ENCODE data around the gene MAP3K5.

Gene MAP3K5

GRCh38 chr6:136611133-136611532 is 181.1 kb downstream of the MAP3K5 start:
- peaks cover 5 to 23% (median 11%) of the 10 kb centered on the region in 3 donors for H3K36me3 ChIP-seq
- no peak for DNase-seq

GRCh38 chr6:136609873-136610706 is 182.2 kb downstream of the MAP3K5 start:
- peaks cover 5 to 23% (median 18%) of the 10 kb centered on the region in 3 donors for H3K36me3 ChIP-seq
- peak; percentile 83 to 84 for DNase-seq
- no peaks in the 10 kb centered on the region for H3K27me3 ChIP-seq
- H3K4me1 ChIP-seq, result peaks cover 0 to 38% (median 21%) of the 10 kb centered on the region in 4 donors
- H3K27ac ChIP-seq, result peak overlapping the region; percentile 71 to 78
- H3K9me3 ChIP-seq, result no peaks in the 10 kb centered on the region
- H3K4me3 ChIP-seq, result no peak overlapping the region
- intact Hi-C loops (cut with DNase I; ENCODE audit: low total_unique reads), result loop anchor here (1.0 kb wide), 1 partner anchor 24 kb away; no protein-coding TSS in a partner anchor
- TF ChIP-seq CTCF (IDR thresholded peaks at IDR 0.05), result no peak

More at GRCh38 chr6:136611133-136611532, 181.1 kb downstream of the MAP3K5 start:
- TF ChIP-seq CTCF (IDR thresholded peaks at IDR 0.05), result no peak
- no peaks in the 10 kb centered on the region for H3K27me3 ChIP-seq
- intact Hi-C loops (cut with DNase I; ENCODE audit: low total_unique reads), result no loop called here
- H3K9me3 ChIP-seq, result no peaks in the 10 kb centered on the region
- H3K4me1 ChIP-seq, result peaks cover 0 to 37% (median 21%) of the 10 kb centered on the region in 4 donors
- H3K27ac ChIP-seq, result peak overlapping the region in 1 of 2 donors; percentile 78
- H3K4me3 ChIP-seq, result no peak overlapping the region

- TF ChIP-seq CTCF (IDR thresholded peaks at IDR 0.05), result no peak
- Histone ChIP-seq H3K27me3 (no peaks in the 10 kb centered on the region), H3K4me1 (peaks cover 0 to 46% (median 21%) of the 10 kb centered on the region in 4 donors), H3K4me3 (no peak overlapping the region), H3K27ac (peak overlapping the region; percentile 71 to 78), H3K9me3 (no peaks in the 10 kb centered on the region), H3K36me3 (peaks cover 11 to 29% (median 21%) of the 10 kb centered on the region in 3 donors)
- intact Hi-C loops (cut with DNase I; ENCODE audit: low total_unique reads), result no loop called here
- DNase-seq, result no peak
Observed at GRCh38 chr6:136608991-136609390, 183.3 kb downstream of the MAP3K5 start.

- H3K9me3 ChIP-seq, result no peaks in the 10 kb centered on the region
- peak overlapping the region; percentile 71 to 78 for H3K27ac ChIP-seq
- peaks cover 0 to 46% (median 21%) of the 10 kb centered on the region in 4 donors for H3K4me1 ChIP-seq
- DNase-seq, result peak; percentile 59 to 73
- peak; percentile 40 to 56 for TF ChIP-seq CTCF (IDR thresholded peaks at IDR 0.05)
- no peaks in the 10 kb centered on the region for H3K27me3 ChIP-seq
- no peak overlapping the region for H3K4me3 ChIP-seq
- H3K36me3 ChIP-seq, result peaks cover 14 to 29% (median 15%) of the 10 kb centered on the region in 3 donors
- intact Hi-C loops (cut with DNase I; ENCODE audit: low total_unique reads), result no loop called here
Observed at GRCh38 chr6:136607932-136608772, 184.1 kb downstream of the MAP3K5 start.

DNA sequence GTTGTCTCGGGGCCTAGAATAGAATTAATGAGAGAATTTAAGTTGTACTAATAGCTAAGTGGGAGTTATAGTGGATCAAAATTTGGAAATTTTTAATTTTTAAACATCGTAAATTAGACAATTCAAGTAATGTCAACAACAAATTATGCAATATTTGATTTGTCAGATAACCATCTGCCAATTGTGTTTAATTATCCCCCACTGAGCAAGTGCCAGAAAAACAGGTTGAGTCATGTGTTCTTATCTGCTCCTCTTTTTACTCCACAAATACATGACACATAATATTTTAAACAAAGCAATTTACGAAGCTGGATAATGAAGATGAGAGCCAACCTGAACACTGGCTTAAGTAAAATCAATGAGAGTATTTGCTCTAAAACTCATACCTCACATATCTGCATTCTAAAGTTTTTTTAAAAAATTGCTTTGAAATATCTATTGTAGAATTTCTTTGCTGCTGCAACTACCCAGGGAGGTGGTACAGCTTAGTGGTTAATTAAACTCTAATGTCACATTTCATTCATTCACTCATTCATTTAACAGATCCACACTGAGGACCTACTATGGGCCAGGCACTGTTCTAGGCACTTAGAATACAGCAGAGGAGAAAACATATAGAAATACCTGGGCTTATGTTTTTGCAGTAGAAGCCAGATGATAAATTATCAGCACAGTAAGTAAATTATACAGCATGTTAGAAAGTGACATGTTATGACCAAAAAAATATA is 184.9 kb downstream of the MAP3K5 start:
- Histone ChIP-seq H3K27ac (peak overlapping the region in 1 of 2 donors; percentile 71), H3K4me3 (no peak overlapping the region)
- no peak for DNase-seq

More for the DNA sequence above, 184.9 kb downstream of the MAP3K5 start:
- no peak for TF ChIP-seq CTCF (IDR thresholded peaks at IDR 0.05)
- Histone ChIP-seq H3K27me3 (no peaks in the 10 kb centered on the region), H3K4me1 (peaks cover 0 to 48% (median 22%) of the 10 kb centered on the region in 4 donors), H3K36me3 (peaks cover 7 to 24% (median 12%) of the 10 kb centered on the region in 3 donors), H3K9me3 (no peaks in the 10 kb centered on the region)
- intact Hi-C loops (cut with DNase I; ENCODE audit: low total_unique reads), result no loop called here
